Measurements from ENCODE around the gene CHMP4A.
A peak's percentile ranks its signal among the peaks of the same experiment; 100 is the strongest.
"Not testable (repeated sequence)": the region's sequence is repeated elsewhere in the genome, so short reads cannot be mapped to it uniquely, and the experiment has no call there.

The CHMP4A gene

DNA sequence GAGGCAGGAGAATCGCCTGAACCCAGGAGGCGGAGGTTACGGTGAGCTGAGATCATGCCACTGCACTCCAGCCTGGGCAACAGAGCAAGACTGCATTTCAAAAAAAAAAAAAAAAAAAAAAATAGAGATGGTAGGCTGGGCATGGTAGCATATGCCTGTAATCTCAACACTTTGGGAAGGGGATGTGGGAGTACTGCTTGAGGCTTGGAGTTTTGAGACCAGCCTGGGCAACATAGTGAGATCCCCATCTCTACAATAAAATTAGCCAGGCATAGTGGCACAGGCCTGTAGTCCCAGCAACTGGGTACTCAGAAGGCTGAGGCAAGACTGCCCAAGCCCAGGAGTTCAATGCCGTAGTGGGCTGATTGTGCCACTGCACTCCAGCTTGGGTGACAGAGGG, 9.7 kb upstream of the CHMP4A start:
- not testable (repeated sequence) for DNase-seq

- DNase-seq = no peak
Observed at GRCh38 chr14:24219521-24219920, 6.2 kb upstream of the CHMP4A start.

- no peak for DNase-seq
Observed at GRCh38 chr14:24219080-24219479, 5.8 kb upstream of the CHMP4A start.

DNA sequence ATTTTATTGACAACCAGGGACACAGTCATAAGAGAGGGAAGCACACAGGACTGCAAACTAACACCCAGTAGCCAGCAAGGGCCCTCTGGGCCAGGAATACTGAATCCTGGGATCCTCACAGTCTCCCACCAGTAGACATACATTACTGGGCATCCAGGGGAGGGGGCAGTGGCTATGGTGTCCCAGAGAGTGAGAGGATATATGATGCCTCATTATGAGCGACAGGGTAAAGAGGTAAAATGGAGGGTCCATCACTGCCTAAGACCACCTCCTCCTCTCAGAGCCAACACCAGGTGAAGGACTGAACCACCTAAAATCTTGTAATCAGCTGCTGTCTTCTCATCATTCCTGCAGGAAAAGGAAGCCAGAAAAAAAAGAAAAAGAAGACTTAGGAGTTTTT, 3.6 kb upstream of the CHMP4A start:
- DNase-seq = not testable (repeated sequence)

DNA sequence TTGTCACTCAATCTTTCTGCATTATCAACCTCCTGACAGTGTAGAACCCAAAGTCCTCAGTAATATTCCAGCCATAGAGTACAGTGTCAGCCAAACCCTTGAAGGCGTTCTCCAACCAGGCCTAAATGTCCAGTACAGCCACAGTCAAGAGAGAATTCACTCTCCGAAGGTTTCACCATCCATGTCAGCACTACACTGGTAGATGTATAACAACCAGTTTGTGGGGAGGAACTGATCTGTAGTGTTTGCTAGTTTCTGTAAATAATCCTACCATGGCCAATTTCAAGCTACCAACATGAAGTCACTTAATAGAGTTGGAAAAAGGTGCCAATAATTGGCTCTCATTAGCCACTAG, 3.0 kb upstream of the CHMP4A start:
- no peak for DNase-seq

- DNase-seq = peak; percentile 87
Observed at GRCh38 chr14:24215495-24216344, 2.4 kb upstream of the CHMP4A start, which contains the start of gene MDP1. TSS of gene MDP1 (minus strand) at chr14:24216066. CDS start at chr14:24215955, 111 bp downstream.

DNA sequence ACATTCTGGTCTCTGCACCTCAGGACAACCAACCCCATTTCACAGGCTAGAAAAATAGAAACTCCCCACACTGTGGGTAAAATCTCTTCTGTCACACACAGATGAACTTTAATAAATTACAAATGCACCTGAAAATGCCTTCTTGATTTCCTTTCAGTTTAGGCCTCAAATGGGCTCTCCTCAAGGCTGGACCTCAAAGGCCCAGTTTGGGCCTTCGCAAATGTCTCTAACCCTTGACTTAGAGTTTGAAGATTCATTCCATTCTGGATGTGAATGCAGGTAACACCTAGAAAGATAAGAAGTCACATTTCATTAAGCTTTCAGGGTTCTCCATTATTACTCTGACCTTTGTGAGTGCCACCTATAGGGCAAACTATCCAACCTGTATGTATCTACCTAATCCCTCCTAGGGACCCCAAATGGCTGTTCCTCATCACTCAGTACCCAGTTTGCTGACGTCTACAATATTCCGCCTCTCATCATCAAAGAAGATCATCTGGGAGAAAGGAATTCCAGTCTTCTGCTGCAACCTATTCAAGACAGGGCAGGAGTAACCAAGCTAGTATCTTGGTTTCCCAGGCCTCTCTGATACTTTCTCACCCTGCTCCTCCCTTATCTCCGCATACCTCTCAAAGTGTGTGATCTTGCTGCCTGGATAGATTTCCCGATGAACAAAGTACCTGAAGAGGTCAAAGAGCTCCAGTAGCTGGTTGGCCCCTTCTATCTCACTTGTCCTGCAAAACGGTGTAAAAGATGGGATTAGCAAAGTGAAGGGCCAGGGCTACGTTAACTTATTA, 776 bp upstream of the CHMP4A start:
- DNase-seq = no peak

- no peak for DNase-seq
Observed at GRCh38 chr14:24211311-24211710, 2.0 kb downstream of the CHMP4A start.

GRCh38 chr14:24207625-24208024, 5.7 kb downstream of the CHMP4A start:
- no peak for DNase-seq

DNA sequence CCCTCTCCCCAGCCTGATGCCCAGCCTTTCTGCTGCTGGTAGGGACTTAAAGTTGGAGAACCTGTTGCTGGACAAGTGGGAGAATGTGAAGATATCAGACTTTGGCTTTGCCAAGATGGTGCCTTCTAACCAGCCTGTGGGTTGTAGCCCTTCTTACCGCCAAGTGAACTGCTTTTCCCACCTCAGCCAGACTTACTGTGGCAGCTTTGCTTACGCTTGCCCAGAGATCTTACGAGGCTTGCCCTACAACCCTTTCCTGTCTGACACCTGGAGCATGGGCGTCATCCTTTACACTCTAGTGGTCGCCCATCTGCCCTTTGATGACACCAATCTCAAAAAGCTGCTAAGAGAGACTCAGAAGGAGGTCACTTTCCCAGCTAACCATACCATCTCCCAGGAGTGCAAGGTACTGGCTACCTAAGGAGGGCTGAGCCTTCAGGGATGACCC, 6.2 kb downstream of the CHMP4A start:
- no peak for DNase-seq

DNA sequence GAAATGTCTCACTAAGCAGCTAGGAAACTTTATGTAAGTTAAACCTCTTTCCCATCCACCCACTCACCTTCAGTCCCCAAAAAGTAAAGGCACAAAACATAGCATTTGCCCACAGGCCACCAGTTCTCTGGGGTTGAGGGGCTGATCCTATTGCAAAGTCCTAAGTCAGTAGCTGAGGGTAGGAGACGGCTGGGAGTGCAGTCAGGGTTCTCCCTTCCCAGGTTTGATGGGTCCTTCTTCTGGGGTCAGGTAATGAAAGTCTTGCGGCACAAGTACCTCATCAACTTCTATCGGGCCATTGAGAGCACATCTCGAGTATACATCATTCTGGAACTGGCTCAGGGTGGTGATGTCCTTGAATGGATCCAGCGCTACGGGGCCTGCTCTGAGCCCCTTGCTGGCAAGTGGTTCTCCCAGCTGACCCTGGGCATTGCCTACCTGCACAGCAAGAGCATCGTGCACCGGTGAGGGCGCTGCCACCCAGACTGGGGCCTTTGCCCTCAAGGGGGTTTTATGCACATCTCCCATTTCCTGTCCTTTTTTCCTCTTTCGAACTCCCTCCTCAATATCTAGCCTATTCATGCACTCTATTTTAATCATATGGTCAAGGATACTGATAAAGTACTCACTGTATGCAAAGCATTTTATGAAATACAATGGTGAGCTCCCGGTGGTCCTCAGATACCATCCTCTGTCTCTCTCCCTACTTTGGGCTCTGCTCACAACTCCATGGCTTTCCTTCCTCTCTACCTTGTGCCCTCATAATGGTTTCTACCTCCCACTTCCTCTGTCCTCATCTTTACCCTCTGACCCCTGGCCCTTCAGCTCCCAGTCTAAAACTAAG, 6.8 kb downstream of the CHMP4A start:
- DNase-seq = no peak

- DNase-seq = no peak
Observed at GRCh38 chr14:24204163-24205146, 8.8 kb downstream of the CHMP4A start.

GRCh38 chr14:24203249-24203886, 9.9 kb downstream of the CHMP4A start:
- not testable (repeated sequence) for DNase-seq

DNA sequence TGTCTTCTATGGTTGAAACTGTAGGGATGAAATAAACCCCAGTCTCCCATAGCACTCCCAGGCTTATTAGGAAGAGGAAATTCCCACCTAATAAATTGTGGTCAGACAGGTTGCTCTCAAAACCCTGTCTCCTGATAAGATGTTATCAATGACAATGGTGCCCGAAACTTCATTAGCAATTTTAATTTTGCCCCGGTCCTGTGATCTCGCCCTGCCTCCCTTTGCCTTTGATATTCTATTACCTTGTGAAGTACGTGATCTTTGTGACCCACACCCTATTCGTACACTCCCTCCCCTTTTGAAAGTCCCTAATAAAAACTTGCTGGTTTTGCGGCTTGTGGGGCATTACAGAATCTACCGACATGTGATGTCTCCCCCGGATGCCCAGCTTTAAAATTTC, 10.8 kb downstream of the CHMP4A start:
- DNase-seq = not testable (repeated sequence)

GRCh38 chr14:24198814-24199524, 14.3 kb downstream of the CHMP4A start:
- DNase-seq = no peak

DNA sequence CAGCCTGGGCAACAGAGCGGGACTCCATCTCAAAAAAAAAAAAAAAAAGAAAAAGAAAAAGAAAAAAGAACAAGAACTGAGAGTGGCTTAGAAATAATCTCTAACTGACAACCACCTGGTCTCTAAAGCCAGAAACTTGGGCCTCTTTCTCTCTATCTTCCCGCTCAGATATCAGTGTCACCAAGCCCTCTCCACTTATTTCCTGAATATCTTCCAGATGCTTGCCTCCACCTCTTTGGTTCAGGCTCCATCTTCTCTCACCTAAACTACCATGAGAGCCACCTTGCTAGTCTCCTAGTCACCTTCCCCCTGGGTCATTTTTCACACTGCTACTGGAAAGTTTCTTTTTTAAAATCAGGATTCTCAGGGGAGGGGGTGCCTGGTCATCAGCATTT, 16.2 kb downstream of the CHMP4A start:
- DNase-seq = no peak

GRCh38 chr14:24196071-24197055, 16.9 kb downstream of the CHMP4A start:
- no peak for DNase-seq

DNA sequence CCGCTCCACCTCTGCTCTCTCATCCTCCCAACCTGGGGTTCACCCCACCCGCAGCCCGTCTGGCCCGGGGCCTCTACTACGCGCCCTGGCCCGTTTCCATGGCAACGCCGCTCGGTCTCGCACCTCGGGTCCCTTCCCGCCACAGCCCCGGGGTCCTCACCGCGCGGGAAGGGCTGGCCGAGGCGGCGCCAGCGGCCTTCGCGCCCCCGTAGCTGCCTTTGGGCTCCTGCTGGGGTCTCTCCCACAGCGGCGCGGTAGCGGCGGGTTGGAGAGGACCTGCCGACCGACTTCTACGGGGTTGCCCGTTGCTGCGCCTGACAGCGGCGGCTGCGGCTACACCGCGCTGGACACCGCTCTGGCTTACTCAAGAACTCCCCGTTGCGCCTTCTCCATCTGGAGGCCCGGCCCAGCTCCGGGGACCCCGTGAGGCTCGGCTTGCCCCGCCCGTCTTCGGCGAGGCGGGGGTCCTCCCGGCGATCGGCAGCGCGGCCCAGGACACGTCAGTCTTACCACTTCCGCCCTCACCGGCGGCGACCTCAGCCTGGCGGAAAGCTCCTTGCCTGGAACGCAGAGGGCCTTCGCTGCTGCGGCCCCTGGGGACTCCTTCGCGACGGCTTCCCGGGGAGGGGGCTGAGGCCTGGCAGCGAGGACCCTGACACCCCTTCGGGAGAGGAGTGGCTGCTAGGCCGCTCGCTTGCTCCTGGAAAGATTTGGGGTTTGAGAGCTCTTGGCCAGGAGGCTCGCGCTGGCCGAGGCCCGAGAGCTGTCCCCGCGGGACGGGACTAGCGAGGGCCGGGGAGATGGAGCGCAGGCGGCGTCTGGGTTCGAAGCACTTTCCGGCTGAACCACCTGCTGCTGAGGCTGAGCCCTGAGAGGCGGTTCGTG, 17.9 kb downstream of the CHMP4A start, which contains the start of gene TM9SF1:
TSS of gene TM9SF1 (minus strand) at position 256 of the 885 bp plus-strand sequence. CDS start 422 bp downstream, outside the sequence.
- peak; percentile 90 for DNase-seq
